HAP-1 (cell line): ENCODE measurements around the gene NAPSA.

Experiments
- DNase-seq, 2 experiments: peaks; one replicate each; pipeline ENCODE4 v3.0.0-alpha.2; 2016 to 2020; ENCODE audit warnings: low spot score in 2 of 2
- H3K27me3 ChIP-seq: fragments of 250-450 bp; sonication (Bioruptor Pico); 2 replicates; pipeline ENCODE4 v1.5.1; 2020; ENCODE audit warnings: low read depth, mild to moderate bottlenecking, moderate library complexity
- H3K36me3 ChIP-seq: fragments of 250-450 bp; sonication (Bioruptor Pico); replicated peaks from 2 replicates; pipeline ENCODE4 v1.5.1; 2020; ENCODE audit warnings: mild to moderate bottlenecking
- H3K4me1 ChIP-seq: fragments of 250-450 bp; sonication (Bioruptor Pico); 2 replicates; pipeline ENCODE4 v1.5.1; 2020; ENCODE audit warnings: mild to moderate bottlenecking
- H3K4me3 ChIP-seq: fragments of 250-450 bp; sonication (Bioruptor Pico); 2 replicates; pipeline ENCODE4 v1.5.1; 2020; ENCODE audit warnings: mild to moderate bottlenecking, moderate library complexity
- H3K9me3 ChIP-seq: fragments of 250-450 bp; sonication (Bioruptor Pico); 2 replicates; pipeline ENCODE4 v1.5.1; 2020; ENCODE audit warnings: mild to moderate bottlenecking, moderate library complexity
- in situ Hi-C: fragments of 300-500 bp; cut with MboI; formaldehyde crosslinking; loops from 3 replicates; pipeline ENCODE4 v1.14.3; 2020; ENCODE audit warnings: low sequenced_read_pairs, inconsistent platforms, mixed read lengths

The NAPSA gene

DNA sequence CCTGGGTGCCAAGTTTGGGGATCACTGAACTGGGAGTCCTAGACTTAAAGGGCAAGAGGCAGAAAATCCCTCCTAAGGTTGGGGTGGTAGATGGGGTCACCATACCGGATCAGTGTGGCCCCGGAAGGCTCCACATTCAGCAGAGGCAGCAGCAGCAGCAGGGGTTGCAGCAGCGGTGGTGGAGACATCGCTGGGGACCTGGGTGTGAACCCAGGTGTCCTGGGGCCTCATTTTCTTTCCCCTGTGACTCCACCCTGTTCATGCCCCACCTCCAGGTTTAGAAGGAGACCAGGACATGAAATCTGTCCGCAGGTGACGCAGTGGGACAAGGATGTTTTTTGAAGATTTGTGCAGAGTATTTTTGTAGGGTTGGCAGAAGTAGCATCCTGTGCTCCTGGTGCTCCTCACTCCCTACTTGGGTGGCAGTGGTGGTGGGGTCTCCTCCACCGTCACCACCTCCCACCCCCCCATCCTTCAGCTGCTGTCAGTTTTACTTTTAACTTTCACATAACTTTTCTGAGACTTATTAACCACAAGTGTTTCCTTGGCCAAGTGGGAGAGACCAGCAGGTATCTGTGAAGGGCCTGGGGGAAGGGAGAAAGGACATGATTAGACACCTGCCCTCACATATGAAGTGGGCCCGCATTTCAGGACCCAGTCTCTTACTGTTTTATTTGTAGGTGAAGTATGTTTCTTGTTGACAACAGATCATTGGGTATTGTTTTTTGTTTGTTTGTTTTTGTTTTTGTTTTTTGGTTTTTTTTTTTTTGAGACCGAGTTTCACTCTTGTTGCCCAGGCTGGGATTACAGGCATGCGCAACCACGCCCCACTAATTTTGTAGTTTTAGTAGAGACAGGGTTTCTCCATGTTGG is at the start of gene NAPSA:
TSS of gene NAPSA (minus strand) at position 206 of the 873 bp plus-strand sequence. CDS start at position 188, 18 bp downstream.
- no peak within 1 kb of the TSS for H3K4me3 ChIP-seq
- H3K36me3 ChIP-seq: no peaks in the 10 kb centered on the region
- peaks cover 8% of the 10 kb centered on the region for H3K4me1 ChIP-seq
- in situ Hi-C loops: loop anchor here (25.0 kb wide), 1 partner anchor 547 kb away; the partner anchor contains the start of gene KLK4
- no peaks in the 10 kb centered on the region for H3K9me3 ChIP-seq
- H3K27me3 ChIP-seq: no peaks in the 10 kb centered on the region
- DNase-seq: no peak

DNA sequence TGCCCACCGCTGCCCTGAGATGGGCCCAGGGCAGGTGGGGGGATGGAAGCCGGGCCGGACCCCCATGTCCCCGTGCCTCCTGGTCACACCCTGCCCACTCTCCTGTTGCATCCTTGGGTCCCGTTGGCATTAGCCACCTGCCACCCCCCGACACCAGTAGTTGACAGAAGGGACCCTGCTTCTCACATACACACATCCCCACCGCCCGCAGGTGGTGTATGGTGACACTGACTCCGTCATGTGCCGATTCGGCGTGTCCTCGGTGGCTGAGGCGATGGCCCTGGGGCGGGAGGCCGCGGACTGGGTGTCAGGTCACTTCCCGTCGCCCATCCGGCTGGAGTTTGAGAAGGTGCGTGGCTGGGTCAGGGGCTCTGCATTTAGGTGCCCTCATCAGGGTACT is 48.1 kb upstream of the NAPSA start:
- no peak overlapping the region for H3K4me3 ChIP-seq
- no peaks in the 10 kb centered on the region for H3K27me3 ChIP-seq
- peaks cover 43% of the 10 kb centered on the region for H3K36me3 ChIP-seq
- H3K9me3 ChIP-seq: no peaks in the 10 kb centered on the region
- DNase-seq: no peak
- H3K4me1 ChIP-seq: no peaks in the 10 kb centered on the region
- in situ Hi-C loops: no loop called here

DNA sequence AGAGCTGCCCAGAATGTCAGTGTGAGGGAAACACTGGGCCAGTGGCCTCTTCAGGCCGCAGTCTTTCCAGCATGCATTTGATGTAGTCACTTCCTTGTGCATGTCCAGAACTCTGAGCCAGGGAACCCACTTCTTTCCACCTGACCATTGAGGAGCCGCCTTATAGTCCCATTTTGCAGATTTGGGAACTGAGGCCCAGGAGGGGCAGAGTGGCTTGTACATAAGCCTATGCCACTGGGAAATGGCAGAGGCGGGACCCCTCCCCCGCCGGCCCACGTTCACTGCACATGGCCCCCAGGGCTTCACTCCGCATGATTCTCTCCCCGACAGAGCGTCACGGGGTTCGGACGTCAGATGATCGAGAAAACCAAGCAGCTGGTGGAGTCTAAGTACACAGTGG is 47.7 kb upstream of the NAPSA start:
- no peak overlapping the region for H3K4me3 ChIP-seq
- H3K9me3 ChIP-seq: no peaks in the 10 kb centered on the region
- H3K36me3 ChIP-seq: peaks cover 43% of the 10 kb centered on the region
- DNase-seq: no peak
- in situ Hi-C loops: no loop called here
- H3K4me1 ChIP-seq: no peaks in the 10 kb centered on the region
- H3K27me3 ChIP-seq: no peaks in the 10 kb centered on the region

DNA sequence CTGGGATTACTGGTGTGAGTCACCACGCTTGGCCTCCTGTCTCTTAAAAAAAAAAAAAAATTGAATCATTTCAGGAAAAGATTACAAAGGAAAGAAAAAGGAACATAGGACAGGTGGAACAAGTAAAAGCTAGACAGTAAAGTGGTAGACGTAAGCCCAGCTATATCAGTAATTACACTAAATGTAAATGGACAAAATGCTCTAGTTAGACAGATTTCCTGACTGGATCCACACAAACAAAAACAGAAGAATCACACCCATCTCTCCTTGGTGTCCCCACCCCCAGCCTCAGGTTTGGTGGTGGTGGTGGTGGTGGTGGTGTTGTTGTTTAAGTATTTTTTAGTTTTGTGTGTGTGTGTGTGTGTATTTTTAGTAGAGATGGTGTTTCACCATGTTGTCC is 47.0 kb upstream of the NAPSA start:
- H3K36me3 ChIP-seq: peaks cover 43% of the 10 kb centered on the region
- H3K4me1 ChIP-seq: no peaks in the 10 kb centered on the region
- DNase-seq: no peak
- in situ Hi-C loops: no loop called here
- no peaks in the 10 kb centered on the region for H3K27me3 ChIP-seq
- no peaks in the 10 kb centered on the region for H3K9me3 ChIP-seq
- no peak overlapping the region for H3K4me3 ChIP-seq

DNA sequence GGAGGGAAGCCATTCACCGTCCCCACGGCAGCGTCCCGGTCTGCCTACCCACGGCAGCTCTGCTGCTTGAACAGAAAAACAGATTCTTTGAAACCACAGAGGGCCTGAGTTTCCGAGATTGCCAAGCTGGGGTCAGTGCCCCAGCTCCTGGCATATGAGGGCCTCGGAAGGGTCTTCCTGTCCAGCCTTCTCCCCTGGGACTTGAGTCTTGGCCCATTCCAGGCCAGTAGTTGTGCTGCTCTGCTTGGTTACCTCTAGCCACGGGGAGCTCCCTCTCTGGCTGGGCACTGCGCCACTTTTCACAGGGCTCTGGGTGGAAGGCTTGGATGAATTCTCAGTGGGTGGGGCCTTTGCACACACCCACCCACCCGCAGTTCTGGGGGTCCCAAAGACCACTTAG is 44.7 kb upstream of the NAPSA start:
- Histone ChIP-seq H3K4me3 (no peak overlapping the region), H3K36me3 (peaks cover 55% of the 10 kb centered on the region), H3K27me3 (no peaks in the 10 kb centered on the region), H3K4me1 (no peaks in the 10 kb centered on the region), H3K9me3 (no peaks in the 10 kb centered on the region)
- in situ Hi-C loops: no loop called here
- no peak for DNase-seq

DNA sequence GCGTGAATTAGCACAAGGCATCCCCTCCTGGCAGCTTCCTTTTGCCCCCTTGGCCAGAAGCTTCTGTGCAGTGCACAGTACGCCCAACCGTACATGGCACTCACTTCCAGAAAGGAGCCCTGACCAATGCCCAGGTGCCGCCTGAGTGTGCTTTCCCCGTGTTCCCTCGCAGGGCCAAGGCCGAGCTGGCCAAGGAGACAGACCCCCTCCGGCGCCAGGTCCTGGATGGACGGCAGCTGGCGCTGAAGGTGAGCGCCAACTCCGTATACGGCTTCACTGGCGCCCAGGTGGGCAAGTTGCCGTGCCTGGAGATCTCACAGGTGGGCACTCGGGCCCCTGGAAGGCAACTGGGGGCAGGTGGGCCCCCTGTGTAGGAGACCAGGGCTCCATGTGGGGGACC is 43.9 kb upstream of the NAPSA start:
- Histone ChIP-seq H3K27me3 (no peaks in the 10 kb centered on the region), H3K4me3 (no peak overlapping the region), H3K36me3 (peaks cover 52% of the 10 kb centered on the region), H3K9me3 (no peaks in the 10 kb centered on the region), H3K4me1 (no peaks in the 10 kb centered on the region)
- no peak for DNase-seq
- in situ Hi-C loops: no loop called here

DNA sequence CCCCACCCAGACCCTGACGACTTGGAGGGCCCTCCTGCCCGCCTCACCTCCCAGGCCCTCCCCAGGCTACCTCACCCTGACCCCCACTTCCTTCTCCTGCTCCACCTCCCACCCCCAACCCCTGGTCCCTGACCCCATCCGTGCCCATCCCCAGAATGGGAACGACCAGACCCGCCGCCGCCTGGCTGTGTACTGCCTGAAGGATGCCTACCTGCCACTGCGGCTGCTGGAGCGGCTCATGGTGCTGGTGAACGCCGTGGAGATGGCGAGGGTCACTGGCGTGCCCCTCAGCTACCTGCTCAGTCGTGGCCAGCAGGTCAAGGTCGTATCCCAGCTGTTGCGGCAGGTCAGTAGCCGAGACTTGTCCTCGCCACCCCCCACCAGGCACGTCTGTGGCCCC is 41.4 kb upstream of the NAPSA start:
- H3K4me1 ChIP-seq: no peaks in the 10 kb centered on the region
- DNase-seq: no peak
- H3K27me3 ChIP-seq: no peaks in the 10 kb centered on the region
- H3K4me3 ChIP-seq: no peak overlapping the region
- in situ Hi-C loops: no loop called here
- H3K36me3 ChIP-seq: peaks cover 55% of the 10 kb centered on the region
- no peaks in the 10 kb centered on the region for H3K9me3 ChIP-seq

DNA sequence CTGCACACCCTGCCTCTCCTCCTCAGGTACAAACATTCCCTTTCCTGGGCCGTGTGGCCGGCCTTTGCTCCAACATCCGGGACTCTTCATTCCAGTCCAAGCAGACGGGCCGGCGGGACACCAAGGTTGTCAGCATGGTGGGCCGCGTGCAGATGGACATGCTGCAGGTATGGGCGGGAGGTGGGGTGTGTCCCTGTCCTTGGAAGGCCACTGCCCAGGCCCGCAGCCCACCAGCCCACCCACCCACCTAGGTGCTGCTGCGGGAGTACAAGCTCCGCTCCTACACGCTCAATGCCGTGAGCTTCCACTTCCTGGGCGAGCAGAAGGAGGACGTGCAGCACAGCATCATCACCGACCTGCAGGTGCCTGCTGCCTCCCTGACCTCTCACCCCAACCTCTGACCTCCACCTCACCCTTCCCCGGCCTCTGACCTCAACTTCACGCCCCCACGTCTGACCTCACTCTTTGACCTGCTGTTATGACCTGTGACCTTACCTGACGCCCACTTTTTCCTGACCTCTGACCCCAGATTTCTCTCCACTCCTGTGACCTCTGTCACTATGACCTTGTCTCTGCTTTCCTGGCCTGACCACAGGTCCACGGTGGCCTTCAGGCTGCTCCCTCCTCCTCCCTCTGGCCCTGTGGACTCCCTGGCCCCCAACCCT is 40.8 kb upstream of the NAPSA start:
- Histone ChIP-seq H3K36me3 (peaks cover 55% of the 10 kb centered on the region), H3K9me3 (no peaks in the 10 kb centered on the region)

DNA sequence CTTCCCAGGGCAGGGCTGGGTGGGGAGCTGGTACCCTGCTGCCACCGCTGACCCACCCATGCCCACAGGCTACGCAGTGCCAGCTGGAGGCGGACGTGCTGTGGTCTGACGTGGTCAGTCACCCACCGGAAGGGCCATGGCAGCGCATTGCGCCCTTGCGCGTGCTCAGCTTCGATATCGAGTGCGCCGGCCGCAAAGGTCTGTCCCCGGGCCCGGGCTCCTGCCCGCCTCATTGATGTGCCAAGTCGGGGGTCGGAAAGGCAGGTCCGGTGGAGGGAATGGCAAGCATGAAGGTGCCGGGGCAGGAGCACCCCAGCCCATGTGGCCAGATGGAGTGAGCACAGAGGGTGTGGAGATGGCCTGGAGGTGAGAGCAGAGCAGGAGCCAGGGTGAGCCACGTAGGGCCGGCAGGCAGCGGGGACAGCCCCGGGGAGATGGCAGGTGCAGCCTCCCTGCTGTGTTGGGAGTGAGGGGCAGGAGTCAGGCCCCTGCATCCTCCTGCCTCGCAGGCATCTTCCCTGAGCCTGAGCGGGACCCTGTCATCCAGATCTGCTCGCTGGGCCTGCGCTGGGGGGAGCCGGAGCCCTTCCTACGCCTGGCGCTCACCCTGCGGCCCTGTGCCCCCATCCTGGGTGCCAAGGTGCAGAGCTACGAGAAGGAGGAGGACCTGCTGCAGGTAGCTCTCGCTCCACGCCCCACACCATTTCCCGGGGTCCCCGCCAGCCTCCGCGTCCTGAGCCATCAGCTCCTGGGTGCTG is 37.3 kb upstream of the NAPSA start:
- Histone ChIP-seq H3K4me1 (no peaks in the 10 kb centered on the region), H3K4me3 (no peak overlapping the region), H3K27me3 (no peaks in the 10 kb centered on the region), H3K36me3 (peaks cover 47% of the 10 kb centered on the region), H3K9me3 (no peaks in the 10 kb centered on the region)
- no peak for DNase-seq
- in situ Hi-C loops: no loop called here

More for the DNA sequence above, 40.8 kb upstream of the NAPSA start:
- Histone ChIP-seq H3K4me3 (no peak overlapping the region), H3K4me1 (no peaks in the 10 kb centered on the region), H3K27me3 (no peaks in the 10 kb centered on the region)
- in situ Hi-C loops: no loop called here
- DNase-seq: no peak

DNA sequence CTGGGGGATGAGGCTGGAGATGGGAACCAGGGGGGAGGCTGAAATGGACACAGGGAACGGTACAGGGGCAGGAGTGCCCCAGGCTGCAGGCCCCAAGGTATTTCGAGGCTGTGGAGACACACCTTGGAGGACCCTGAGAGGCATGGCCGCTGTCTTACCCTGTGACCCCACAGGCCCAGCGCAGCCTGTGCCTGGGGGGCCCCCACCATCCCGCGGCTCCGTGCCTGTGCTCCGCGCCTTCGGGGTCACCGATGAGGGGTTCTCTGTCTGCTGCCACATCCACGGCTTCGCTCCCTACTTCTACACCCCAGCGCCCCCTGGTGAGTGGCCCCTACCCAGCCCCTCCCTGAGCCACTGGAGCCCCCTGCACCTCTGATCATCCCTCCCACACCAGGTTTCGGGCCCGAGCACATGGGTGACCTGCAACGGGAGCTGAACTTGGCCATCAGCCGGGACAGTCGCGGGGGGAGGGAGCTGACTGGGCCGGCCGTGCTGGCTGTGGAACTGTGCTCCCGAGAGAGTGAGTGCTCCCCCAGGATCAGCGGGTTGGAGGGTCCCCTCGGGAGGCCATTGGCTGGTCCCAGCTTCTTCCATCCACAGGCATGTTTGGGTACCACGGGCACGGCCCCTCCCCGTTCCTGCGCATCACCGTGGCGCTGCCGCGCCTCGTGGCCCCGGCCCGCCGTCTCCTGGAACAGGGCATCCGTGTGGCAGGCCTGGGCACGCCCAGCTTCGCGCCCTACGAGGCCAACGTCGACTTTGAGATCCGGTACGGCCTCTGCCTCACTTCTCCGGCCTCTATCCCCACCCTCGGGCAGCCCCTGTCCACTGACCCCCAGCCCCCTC is 36.4 kb upstream of the NAPSA start:
- Histone ChIP-seq H3K36me3 (peaks cover 47% of the 10 kb centered on the region), H3K9me3 (no peaks in the 10 kb centered on the region), H3K4me1 (no peaks in the 10 kb centered on the region), H3K27me3 (no peaks in the 10 kb centered on the region), H3K4me3 (no peak overlapping the region)
- in situ Hi-C loops: no loop called here
- no peak for DNase-seq

DNA sequence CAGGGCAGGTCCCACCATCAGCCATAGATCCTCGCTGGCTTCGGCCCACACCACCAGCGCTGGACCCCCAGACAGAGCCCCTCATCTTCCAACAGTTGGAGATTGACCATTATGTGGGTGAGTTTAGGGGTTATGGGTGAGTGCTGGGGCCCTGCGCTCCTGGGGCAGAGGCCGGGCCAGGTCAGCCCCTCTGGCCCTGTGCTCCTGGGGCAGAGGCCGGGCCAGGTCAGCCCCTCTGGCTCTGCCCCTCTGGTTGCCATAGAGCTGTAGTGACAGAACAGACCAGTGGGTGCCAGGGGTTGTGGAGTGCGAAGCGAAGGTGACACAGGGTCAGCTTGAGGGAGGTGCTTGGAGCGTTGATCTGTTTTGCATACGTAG is 33.9 kb upstream of the NAPSA start:
- in situ Hi-C loops: no loop called here
- H3K4me1 ChIP-seq: no peaks in the 10 kb centered on the region
- H3K9me3 ChIP-seq: no peaks in the 10 kb centered on the region
- H3K4me3 ChIP-seq: no peak overlapping the region
- H3K36me3 ChIP-seq: peaks cover 29% of the 10 kb centered on the region
- no peak for DNase-seq
- no peaks in the 10 kb centered on the region for H3K27me3 ChIP-seq

DNA sequence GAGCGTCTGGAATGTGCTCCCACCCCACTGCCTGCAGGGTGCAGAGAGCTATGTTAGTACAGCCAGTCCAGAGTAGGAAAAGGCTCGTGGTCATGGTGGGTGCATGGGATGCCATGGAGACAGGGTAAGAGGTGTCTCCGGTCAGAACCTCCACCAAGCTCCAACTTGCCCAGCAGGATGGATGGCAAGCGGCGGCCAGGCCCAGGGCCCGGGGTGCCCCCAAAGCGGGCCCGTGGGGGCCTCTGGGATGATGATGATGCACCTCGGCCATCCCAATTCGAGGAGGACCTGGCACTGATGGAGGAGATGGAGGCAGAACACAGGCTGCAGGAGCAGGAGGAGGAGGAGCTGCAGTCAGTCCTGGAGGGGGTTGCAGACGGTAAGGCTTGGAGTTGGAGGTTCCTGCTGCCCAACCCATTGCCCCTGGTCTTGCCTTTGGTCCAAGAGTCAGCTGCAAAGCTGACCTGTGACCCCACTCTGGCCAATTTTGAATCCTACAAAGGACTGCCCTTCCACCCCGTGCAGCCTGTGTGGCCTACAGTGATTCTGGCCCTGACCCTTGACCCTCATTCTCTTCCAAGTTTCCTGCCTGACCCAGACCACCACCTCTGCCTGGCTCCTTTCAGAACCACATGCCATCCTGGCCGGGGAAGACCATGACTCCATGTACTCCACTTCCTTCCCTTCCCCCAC is 33.4 kb upstream of the NAPSA start:
- no peak overlapping the region for H3K4me3 ChIP-seq
- H3K36me3 ChIP-seq: peaks cover 29% of the 10 kb centered on the region
- no peaks in the 10 kb centered on the region for H3K27me3 ChIP-seq
- DNase-seq: no peak
- H3K9me3 ChIP-seq: no peaks in the 10 kb centered on the region
- in situ Hi-C loops: no loop called here
- no peaks in the 10 kb centered on the region for H3K4me1 ChIP-seq

DNA sequence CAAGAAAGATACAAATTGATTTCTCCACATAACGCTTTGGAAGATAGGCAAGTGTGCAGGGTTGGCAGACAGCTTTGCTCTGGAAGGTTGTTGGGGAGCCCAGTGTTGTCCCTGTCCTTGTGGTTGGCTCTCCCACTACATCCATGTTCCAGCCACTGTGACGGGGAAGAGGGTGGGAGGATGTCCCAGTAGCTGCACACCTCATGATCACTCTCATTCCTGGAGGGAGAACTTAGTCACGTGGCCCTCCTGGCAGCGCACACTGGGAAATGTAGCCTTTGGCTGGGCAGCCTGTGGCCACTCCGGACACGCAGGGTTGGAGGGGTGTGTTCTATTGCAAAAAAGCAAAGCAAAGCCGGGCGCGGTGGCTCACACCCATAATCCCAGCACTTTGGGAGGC is 28.6 kb upstream of the NAPSA start:
- H3K36me3 ChIP-seq: peaks cover 25% of the 10 kb centered on the region
- in situ Hi-C loops: no loop called here
- no peak overlapping the region for H3K4me3 ChIP-seq
- no peaks in the 10 kb centered on the region for H3K4me1 ChIP-seq
- H3K9me3 ChIP-seq: no peaks in the 10 kb centered on the region; the same call in 1 of the 2 replicates
- no peaks in the 10 kb centered on the region for H3K27me3 ChIP-seq
- no peak for DNase-seq
